Loucy (cell line): Measurements from ENCODE around the gene ZNF467.

ENCODE experiments used
- H2AFZ ChIP-seq: fragments of 200-600 bp; sonication (generic); 2 replicates; pipeline ENCODE4 v1.6.0; 2016; ENCODE audit warnings: antibody characterized with exemption, mild to moderate bottlenecking, low read length, moderate library complexity
- H3F3A ChIP-seq: fragments of 200-600 bp; 2 replicates; pipeline ENCODE4 v1.6.0; 2016; ENCODE audit warnings: antibody characterized with exemption, low read depth, mild to moderate bottlenecking
- H3K27me3 ChIP-seq: fragments of 200-600 bp; sonication (generic); 2 replicates; pipeline ENCODE4 v1.6.1; 2014; ENCODE audit warnings: low read length, mild to moderate bottlenecking; ENCODE audit not compliant: insufficient read depth, poor library complexity, severe bottlenecking
- H3K36me3 ChIP-seq: fragments of 200-600 bp; sonication (generic); 2 replicates; pipeline ENCODE4 v1.6.1; 2016; ENCODE audit warnings: low read length; ENCODE audit not compliant: insufficient read depth
- H3K4me1 ChIP-seq: fragments of 200-600 bp; sonication (generic); 2 replicates; pipeline ENCODE4 v1.5.1; 2014; ENCODE audit warnings: low read length, mild to moderate bottlenecking; ENCODE audit not compliant: insufficient read depth, poor library complexity, severe bottlenecking
- H3K4me2 ChIP-seq: fragments of 200-600 bp; sonication (generic); 2 replicates; pipeline ENCODE4 v1.6.0; 2014; ENCODE audit warnings: antibody characterized with exemption, low read length, low read depth, mild to moderate bottlenecking; ENCODE audit not compliant: poor library complexity, severe bottlenecking
- H3K4me3 ChIP-seq: fragments of 200-600 bp; sonication (generic); 2 replicates; pipeline ENCODE4 v1.5.1; 2014; ENCODE audit warnings: low read length, mild to moderate bottlenecking, mixed read lengths; ENCODE audit not compliant: poor library complexity, severe bottlenecking
- H3K79me2 ChIP-seq: fragments of 200-600 bp; sonication (generic); 2 replicates; pipeline ENCODE4 v1.6.1; 2014; ENCODE audit warnings: low read length; ENCODE audit not compliant: insufficient read depth
- H3K9ac ChIP-seq: fragments of 200-600 bp; sonication (generic); 2 replicates; pipeline ENCODE4 v1.6.0; 2014; ENCODE audit warnings: mild to moderate bottlenecking, low read depth, low read length, moderate library complexity; ENCODE audit not compliant: poor library complexity, severe bottlenecking
- H3K9me2 ChIP-seq: fragments of 200-600 bp; sonication (generic); replicated peaks from 2 replicates; pipeline ENCODE4 v1.6.1; 2016; ENCODE audit warnings: low read depth, low read length, mixed read lengths
- H3K9me3 ChIP-seq: fragments of 200-600 bp; sonication (generic); 2 replicates; pipeline ENCODE4 v1.6.1; 2014; ENCODE audit warnings: mild to moderate bottlenecking, antibody characterized with exemption, low read length, low read depth; ENCODE audit not compliant: insufficient read depth
- H4K20me1 ChIP-seq: fragments of 200-600 bp; sonication (generic); 2 replicates; pipeline ENCODE4 v1.6.0; 2014; ENCODE audit warnings: antibody characterized with exemption, low read length, mild to moderate bottlenecking; ENCODE audit not compliant: insufficient read depth, poor library complexity, severe bottlenecking
- EZH2phosphoT487 ChIP-seq: fragments of 200-600 bp; IDR thresholded peaks from 2 replicates; pipeline ENCODE4 v1.6.1; 2018; ENCODE audit warnings: antibody characterized with exemption, mild to moderate bottlenecking, moderate library complexity, borderline replicate concordance
- TF ChIP-seq, protein P1 (sequence below): fragments of 200-600 bp; sonication (generic); conservative IDR thresholded peaks from 2 replicates; pipeline ENCODE4 v1.5.1; 2014; ENCODE audit warnings: mild to moderate bottlenecking, antibody characterized with exemption, low read length

ZNF467 gene

DNA sequence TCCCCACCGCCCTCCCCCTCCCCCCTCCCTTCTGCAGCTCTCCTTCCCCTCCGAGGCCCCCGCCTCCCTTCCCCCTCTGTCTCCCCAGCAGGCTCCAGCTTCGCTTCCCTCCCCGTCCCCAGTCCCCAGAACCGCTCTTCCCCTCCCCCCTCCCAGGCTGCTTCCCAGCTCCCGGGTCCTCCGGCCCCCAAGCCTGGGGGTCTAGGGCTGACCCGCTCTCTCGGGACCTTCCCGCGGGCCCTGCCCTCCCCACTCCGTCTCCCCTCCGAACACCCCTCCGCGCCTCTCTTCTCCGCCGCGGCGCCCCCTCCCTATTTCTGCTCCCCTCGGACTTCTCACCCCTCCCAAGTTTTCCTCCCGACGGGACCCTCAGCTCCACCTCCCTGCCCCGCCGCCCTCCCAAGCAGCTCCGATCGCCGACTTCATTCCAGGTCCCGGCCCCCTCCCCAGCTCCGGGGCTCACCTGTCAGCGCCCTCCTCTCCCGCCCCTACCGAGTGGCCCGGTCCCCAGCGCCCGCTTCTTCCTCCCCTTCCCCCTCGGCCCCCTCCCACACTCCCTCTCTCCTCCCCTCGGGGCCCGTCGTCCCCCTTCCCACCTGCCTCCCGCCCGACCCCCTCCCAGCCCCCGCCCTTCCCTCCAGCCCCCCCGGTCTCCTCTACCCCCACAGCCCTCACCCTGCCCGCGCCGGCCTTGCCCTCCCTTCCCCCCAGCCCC lies 990 bp downstream of the ZNF467 start:
- no peaks in the 10 kb centered on the region for H3K9me3 ChIP-seq
- no peaks in the 10 kb centered on the region for H3K27me3 ChIP-seq
- H3K4me2 ChIP-seq = peak overlapping the region; percentile 91
- no peaks in the 10 kb centered on the region for H4K20me1 ChIP-seq
- no peaks in the 10 kb centered on the region for H3F3A ChIP-seq
- no peaks in the 10 kb centered on the region for H3K36me3 ChIP-seq
- no peaks in the 10 kb centered on the region for H3K9me2 ChIP-seq
- peaks cover 12% of the 10 kb centered on the region for H3K4me1 ChIP-seq
- H3K79me2 ChIP-seq = no peaks in the 10 kb centered on the region
- H2AFZ ChIP-seq = peak overlapping the region; percentile 60; the same call in 1 of the 2 replicates
- peak overlapping the region; percentile 84 for H3K9ac ChIP-seq
- peak overlapping the region; percentile 83 for H3K4me3 ChIP-seq
- TF ChIP-seq, protein P1, sequence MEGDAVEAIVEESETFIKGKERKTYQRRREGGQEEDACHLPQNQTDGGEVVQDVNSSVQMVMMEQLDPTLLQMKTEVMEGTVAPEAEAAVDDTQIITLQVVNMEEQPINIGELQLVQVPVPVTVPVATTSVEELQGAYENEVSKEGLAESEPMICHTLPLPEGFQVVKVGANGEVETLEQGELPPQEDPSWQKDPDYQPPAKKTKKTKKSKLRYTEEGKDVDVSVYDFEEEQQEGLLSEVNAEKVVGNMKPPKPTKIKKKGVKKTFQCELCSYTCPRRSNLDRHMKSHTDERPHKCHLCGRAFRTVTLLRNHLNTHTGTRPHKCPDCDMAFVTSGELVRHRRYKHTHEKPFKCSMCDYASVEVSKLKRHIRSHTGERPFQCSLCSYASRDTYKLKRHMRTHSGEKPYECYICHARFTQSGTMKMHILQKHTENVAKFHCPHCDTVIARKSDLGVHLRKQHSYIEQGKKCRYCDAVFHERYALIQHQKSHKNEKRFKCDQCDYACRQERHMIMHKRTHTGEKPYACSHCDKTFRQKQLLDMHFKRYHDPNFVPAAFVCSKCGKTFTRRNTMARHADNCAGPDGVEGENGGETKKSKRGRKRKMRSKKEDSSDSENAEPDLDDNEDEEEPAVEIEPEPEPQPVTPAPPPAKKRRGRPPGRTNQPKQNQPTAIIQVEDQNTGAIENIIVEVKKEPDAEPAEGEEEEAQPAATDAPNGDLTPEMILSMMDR = no peak
- TF ChIP-seq EZH2phosphoT487 = no peak

GRCh38 chr7:149771720-149772240 lies 1.6 kb downstream of the ZNF467 start:
- no peaks in the 10 kb centered on the region for H3F3A ChIP-seq
- peaks cover 12% of the 10 kb centered on the region for H3K4me1 ChIP-seq
- H4K20me1 ChIP-seq = no peaks in the 10 kb centered on the region
- no peaks in the 10 kb centered on the region for H3K9me3 ChIP-seq
- peak overlapping the region; percentile 91 for H3K4me2 ChIP-seq
- H3K9ac ChIP-seq = peak overlapping the region; percentile 84
- H3K27me3 ChIP-seq = no peaks in the 10 kb centered on the region
- no peaks in the 10 kb centered on the region for H3K9me2 ChIP-seq
- H3K4me3 ChIP-seq = peak overlapping the region; percentile 83
- H3K79me2 ChIP-seq = no peaks in the 10 kb centered on the region
- peak overlapping the region; percentile 91; the same call in 1 of the 2 replicates for H2AFZ ChIP-seq
- no peaks in the 10 kb centered on the region for H3K36me3 ChIP-seq
- TF ChIP-seq, protein P1 = no peak
- no peak for TF ChIP-seq EZH2phosphoT487

GRCh38 chr7:149770728-149771636 lies 2.4 kb downstream of the ZNF467 start:
- peaks cover 12% of the 10 kb centered on the region for H3K4me1 ChIP-seq
- H2AFZ ChIP-seq = no peak overlapping the region
- no peak overlapping the region for H3K9ac ChIP-seq
- no peaks in the 10 kb centered on the region for H3K79me2 ChIP-seq
- no peaks in the 10 kb centered on the region for H3K27me3 ChIP-seq
- peak overlapping the region; percentile 83 for H3K4me3 ChIP-seq
- no peaks in the 10 kb centered on the region for H3F3A ChIP-seq
- no peaks in the 10 kb centered on the region for H3K9me3 ChIP-seq
- no peaks in the 10 kb centered on the region for H3K9me2 ChIP-seq
- no peaks in the 10 kb centered on the region for H3K36me3 ChIP-seq
- TF ChIP-seq EZH2phosphoT487 = no peak
- TF ChIP-seq, protein P1 = no peak
- H4K20me1 ChIP-seq = no peaks in the 10 kb centered on the region
- H3K4me2 ChIP-seq = peak overlapping the region; percentile 91
